ENCODE data around the gene JDP2. TPM values are rescaled to one million over a fixed set of nuclear protein-coding genes. Genes with fewer than 3 reads are reported as not detected.
"Not testable (repeated sequence)": the region's sequence is repeated elsewhere in the genome, so short reads cannot be mapped to it uniquely, and the experiment has no call there.

The JDP2 gene, protein sequence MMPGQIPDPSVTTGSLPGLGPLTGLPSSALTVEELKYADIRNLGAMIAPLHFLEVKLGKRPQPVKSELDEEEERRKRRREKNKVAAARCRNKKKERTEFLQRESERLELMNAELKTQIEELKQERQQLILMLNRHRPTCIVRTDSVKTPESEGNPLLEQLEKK
- 72.4 TPM for polyA plus RNA-seq (2013, experiment 1 of 2; ENCODE audit: insufficient read length)
- 44.7 TPM for polyA plus RNA-seq (2013, experiment 2 of 2; ENCODE audit: insufficient read length)

DNA sequence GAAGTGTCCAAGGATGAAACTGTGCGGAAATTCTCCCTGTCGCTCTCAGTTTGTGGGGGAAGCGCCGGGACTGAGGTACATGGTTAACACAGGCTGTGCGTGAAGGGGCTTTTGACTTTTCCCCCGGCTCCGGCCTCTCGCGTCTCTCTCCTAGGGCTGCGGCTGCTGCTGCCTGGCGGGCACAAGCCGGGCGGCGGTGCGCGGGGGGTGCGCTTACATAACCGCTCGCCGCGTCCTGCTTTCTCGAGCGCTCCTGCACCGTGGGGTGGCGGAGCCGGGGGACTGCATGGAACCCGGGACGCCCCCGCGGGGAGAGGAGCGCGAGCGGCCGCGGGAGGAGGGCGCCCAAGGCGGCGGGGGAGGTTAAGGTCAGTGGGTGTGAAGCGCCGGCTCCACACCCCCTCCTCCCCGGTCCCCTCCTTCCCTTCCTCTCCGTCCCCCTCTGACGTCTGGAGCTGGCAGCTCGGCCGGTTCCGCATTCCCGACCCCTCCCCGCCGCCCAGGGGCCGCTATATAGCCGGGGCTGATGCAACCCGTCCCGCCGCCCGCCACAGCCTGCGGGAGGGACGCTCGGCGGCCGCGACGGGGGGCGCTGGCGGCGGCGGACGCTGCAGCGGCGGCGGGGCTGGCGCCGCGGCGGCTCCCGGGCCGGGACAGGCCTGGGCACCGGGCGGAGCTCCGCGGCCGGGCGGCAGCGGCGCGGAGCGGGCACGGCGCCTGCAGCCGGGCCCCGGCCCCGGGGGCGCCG is at the start of gene JDP2:
JDP2 (plus strand) TSS at position 541 of the 748 bp plus-strand sequence. CDS start 9,899 bp downstream, outside the sequence.
- DNase-seq: peak; percentile 87

DNA sequence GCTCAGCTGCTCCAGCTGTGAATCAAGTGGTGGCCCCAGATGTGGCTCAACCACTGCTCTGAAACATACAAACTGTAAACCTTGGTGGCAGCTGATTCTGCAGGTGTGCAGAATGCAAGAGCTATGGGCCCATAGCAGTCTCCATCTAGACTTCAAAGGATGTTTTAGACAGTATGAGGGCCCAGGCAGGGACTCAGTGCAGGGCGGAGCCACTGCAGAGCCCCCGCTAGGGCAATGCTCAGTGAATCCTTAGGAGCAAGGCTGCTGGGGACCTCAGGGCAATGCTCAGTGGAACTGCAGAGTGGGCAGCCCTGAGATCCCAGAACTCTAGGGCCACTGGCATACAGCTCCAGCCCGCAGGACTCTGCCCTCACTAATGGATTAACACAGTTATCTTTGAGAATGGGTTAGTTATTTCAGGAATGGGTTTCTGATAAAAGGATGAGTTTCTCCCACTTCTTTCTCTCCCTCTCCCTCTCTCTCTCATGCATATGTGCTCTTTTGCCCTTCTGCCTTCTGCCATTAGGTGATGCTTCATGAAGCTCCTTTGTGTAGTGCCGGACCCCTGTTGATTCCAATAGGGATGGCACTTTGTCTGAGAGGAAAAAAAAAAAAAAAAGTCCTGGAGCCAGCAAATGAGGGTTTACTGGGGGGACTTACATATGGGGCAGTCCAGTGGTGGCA is 48.4 kb upstream of the JDP2 start:
- no peak for DNase-seq

DNA sequence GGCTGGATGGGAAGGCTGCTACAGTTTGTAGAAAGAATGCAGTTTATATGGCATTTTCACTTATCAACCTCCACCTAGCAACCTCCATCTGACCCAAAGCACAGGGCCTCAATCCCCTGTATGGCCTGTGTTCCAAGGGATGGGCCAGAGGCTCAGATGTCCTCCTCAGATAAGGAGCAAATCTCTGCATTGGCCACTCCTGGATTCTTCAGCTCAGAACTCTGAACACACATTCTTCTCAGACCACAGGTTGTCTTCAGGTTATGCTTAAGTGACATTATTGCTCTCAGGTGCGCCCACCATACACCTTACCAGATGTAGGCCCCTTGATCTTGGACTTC is 47.9 kb upstream of the JDP2 start:
- DNase-seq: no peak

- DNase-seq: no peak
These were observed 47.2 kb upstream of the JDP2 start for GRCh38 chr14:75380656-75381055.

GRCh38 chr14:75381642-75382041 is 46.2 kb upstream of the JDP2 start:
- no peak for DNase-seq

DNA sequence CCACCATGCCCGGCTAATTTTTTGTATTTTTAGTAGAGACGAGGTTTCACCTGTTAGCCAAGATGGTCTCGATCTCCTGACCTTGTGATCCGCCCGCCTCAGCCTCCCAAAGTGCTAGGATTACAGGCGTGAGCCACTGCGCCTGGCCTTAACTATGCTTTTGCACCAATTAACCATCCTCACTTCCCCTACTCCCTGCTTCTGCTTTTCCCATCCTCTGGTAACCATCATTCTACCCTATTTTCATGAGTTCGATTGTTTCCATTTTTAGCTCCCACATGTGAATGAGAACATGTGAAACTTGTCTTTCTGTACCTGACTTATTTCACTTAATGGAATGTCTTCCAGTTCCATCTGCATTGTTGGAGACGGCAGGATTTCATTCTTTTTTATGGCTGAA is 44.6 kb upstream of the JDP2 start:
- DNase-seq: not testable (repeated sequence)

- DNase-seq: no peak
These were observed 44.1 kb upstream of the JDP2 start for GRCh38 chr14:75383721-75384120.

GRCh38 chr14:75389679-75390078 is 38.1 kb upstream of the JDP2 start:
- peak; percentile 18 for DNase-seq

DNA sequence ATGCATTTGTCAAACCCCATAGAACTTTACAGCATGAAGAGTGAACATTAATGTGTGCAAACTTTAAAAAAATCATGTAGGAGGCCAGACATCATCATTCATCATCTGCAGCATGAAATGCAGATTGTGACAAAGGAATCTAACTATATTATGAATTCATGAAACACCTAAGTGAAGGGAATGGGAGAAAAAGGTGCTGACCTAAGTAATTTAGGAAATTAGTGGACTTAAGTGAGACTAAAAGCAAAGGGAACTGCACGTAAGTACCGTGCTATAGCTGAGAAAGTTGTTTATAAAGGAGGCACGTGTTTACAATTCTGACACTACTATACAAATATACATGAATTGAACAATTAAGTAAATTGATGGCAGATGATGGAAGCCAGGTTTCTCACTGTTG is 37.6 kb upstream of the JDP2 start:
- no peak for DNase-seq

DNA sequence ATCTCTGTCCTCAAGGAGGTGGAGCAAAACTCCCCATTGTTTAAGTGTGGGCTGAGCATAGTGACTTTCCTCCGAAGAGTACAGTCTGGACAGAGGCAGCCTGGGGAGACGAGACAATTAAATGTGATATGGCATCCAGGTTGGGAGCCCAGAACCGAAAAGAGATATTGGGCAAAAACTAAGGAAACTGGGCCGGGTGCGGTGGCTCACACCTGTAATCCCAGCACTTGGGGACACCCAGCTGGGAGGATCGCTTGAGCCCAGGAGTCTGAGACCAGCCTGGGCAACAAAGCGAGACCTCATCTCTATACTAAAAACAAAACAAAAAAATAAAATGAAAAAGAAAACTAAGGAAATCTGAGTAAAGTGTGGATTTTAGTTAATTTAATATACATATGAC is 35.9 kb upstream of the JDP2 start:
- no peak for DNase-seq

DNA sequence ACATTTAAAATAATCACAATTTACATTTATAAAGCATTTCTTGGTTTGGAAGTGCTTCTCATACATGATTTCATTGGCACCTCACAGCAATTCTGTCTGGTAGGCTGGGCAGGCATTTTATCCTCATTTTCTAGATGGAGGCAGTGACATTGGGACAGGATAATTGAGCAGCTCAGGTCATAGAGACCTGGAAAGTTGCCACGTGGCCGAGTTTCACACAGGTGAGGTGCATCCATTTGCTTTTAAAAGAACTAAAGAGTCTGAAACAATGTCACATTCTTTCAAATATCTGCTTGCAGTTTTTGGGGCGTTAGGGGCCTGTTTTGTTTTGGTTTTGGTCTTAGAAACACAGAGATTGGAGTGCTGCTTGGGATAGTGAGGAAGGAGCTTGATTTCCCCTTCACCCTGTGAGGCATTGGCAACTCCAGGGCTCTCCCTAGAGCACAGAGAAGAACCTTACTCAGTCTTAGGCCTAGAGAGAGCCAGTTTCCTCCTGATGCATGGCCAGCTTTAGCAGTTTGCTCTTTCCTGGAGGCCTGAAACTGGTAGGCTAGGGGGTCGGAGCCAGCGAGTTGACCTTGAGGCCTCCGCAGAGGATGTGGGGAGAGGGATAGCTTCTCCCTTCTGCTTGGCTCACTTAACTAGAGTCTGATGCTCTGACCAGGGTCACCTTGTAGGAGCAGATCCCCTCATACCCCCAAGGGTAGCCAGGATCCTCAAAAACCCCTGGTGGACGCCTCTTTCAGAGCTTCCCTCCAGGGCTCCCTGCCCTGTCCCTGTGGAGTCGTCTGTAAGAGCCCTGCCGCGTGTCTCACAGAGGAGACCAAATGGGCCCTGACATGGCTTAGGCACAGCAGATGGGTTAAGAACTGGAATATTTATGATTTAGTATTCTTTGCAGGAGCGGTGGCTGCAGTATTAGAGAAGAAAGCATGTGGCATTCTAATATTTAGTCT is 34.9 kb upstream of the JDP2 start:
- DNase-seq: no peak

DNA sequence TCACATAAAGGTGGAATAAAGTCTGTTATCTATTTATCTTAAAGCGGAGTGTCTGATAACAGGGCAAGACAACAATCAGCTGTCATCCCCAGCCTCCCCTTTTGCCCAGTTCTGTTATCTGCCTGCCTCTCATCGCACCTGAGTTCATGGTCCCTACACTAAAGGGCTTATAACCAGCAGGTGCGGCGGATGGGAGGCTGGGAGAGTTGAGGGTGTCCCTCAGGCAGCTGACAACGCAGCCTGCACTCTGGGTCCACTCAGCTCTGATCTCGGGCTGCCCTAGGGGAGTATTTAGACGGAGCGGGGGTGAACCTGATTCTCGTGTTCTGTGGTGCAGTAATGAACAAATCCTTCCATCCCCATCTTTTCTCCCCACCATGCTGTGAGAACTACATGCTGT is 34.0 kb upstream of the JDP2 start:
- DNase-seq: no peak

DNA sequence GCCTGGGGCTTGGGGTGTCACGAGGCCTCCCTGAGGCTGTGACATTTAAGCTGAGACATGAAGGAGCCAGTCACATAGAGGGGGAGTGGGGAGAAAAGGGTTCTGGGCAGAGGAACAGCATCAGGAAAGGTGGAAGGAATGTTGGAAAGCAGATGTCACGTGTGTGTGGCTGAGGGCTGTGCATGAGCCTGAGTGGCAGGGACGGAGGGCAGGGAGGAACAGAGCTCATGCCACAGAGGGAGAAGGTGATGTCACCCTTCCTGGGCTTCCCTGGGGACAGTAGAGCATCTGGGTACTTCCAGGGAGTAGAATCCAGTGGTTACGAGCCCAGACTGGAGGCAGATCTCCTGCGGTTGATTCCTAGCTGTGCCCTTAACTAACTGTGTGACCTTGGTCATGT is 32.0 kb upstream of the JDP2 start:
- no peak for DNase-seq

DNA sequence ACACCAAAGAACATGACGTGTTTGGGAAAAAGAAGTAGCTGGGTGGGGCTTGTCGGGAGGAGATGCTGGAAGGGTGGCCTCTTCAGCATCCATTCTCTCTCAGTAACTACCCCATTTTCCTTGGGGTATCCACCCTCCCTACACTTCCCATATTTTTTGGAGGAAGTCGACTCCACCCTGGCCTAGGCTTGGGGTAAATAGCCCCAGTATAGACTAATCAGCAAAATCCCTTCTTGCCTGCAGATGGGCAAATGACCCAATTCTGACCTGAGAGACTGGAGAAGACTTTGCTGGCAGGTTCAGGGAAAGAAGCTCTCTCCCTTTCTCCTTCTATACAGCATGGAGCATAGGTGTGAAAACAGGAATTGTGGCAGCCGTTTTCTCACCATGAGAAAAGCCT is 28.5 kb upstream of the JDP2 start:
- DNase-seq: no peak

DNA sequence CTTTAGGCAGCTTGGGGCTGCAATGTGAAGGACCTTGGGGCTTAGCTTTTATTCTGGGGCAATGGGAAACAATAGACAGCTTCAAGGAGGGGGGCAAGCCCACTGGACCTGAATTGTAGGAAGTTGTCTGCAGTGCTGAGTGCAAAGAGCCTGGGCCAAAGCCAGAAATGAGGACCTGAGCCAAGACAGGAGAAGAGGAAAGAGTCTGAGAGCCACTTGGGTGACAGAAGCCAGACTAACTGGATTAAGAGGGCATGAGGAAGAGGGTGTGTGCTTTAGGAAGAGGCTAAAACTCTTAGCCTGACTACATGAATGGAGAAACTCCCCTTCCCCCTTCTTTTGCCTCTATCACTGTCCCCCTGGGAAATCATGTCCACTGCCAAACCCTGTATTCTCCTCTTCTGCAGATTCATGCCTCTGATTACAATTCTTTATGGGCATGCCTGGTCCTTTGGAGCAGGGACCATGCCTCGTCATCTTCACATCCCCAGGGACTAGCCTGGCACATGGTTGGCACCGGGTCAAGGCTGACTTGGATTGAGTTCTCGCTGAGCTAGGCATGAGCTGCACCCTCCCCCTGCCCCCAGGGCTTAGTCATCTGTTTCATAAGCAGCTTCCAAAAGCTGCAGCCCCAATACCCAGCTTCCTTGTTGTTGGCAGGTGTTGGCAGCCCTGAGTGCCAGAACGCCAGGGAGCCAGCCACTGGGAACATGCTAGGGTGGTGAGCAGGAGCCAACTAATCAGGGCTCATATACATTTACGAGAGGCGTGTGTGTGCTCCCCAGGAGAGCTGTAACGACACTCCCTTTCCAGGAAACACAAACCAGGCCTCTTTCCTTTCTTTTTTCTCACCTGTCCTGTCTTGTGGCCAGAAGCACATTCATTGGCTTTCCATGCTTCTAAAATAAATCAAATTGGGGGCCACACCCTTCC is 27.7 kb upstream of the JDP2 start:
- DNase-seq: peak; percentile 60

DNA sequence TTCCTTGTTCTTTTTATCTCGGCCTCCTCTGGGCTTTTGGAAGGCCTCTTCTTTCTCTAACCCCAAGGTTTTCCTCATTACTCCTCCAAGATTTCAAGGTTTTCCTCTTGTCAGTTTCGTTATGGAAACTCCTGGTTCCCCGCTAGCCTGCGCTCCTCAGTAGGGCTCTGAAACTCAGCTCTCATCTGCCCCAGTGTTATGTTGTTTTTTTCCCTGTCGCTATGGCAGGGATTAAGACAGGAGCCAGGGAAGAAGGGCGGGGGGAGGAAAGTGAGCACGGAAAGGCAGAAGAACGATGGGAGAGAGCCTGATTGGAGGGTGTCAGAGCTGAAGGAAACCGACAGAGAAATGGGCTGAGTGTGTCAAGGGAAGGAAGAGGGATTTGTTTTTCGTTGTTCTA is 26.5 kb upstream of the JDP2 start:
- peak; percentile 45 for DNase-seq

DNA sequence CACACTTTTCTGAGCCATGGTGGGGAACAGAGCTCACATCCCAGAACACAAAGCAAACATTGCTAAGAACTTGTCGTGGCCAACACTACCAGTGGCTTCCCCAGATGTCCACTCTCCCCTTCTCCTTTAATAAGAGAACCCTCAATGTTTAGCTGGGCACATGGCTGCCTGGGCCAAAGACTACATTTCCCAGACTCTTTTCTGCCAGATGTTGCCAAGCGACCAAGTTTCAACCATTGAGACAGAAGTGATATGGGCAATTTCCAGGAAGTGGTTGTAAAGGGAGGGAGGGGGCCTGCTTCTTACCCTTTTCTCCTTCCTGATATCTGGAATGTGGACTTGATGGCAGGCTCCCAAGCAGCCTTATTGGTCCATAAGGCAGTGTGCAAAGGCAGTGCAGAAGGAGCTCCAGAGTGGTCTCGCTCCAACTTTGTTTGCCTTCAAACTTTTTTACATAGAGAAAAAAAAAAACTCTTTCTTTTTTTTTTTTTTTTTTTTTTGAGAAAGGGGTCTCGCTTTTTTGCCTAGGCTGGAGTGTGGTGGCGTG is 24.9 kb upstream of the JDP2 start:
- DNase-seq: no peak

DNA sequence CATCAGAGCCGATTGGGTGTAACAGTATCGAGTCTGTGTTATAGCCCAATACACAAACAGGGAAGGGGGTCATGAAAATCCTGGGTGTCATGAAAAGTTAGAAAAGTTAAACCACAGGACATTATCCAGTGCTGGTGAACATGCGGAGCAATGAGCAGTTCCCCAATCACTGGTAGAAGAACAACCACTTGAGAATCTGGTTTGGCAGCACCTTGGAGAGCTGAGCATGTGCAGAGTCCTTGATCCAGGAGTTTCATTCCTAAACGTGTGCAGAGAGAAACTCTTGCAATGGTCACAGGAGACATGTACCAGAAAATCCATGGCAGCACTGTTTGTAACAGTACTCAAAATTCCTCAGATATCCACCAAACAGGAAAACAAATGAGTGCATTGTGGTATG is 23.0 kb upstream of the JDP2 start:
- DNase-seq: no peak

- no peak for DNase-seq
These were observed 21.7 kb upstream of the JDP2 start for GRCh38 chr14:75406102-75406501.

GRCh38 chr14:75406856-75407255 is 21.0 kb upstream of the JDP2 start:
- no peak for DNase-seq
